GM15510 (cell line): ENCODE data around the gene ERC1.

Experiments
- POLR2A ChIP-seq: IDR thresholded peaks from 3 replicates; pipeline ENCODE4 v1.6.1; 2011; ENCODE audit warnings: borderline replicate concordance; ENCODE audit not compliant: insufficient read length; ENCODE audit errors: extremely low read depth

Gene ERC1

GRCh38 chr12:1332327-1332726, 341.3 kb downstream of the ERC1 start:
- no peak for TF ChIP-seq POLR2A

- TF ChIP-seq POLR2A = no peak
These were observed 347.6 kb downstream of the ERC1 start for GRCh38 chr12:1338483-1339177.

GRCh38 chr12:1339618-1340319, 348.7 kb downstream of the ERC1 start:
- no peak for TF ChIP-seq POLR2A

- no peak for TF ChIP-seq POLR2A
These were observed 352.4 kb downstream of the ERC1 start for GRCh38 chr12:1343422-1343821.

- no peak for TF ChIP-seq POLR2A
These were observed 353.2 kb downstream of the ERC1 start for GRCh38 chr12:1344245-1344644.

GRCh38 chr12:1346126-1346525, 355.1 kb downstream of the ERC1 start:
- no peak for TF ChIP-seq POLR2A

GRCh38 chr12:1347294-1347693, 356.3 kb downstream of the ERC1 start:
- TF ChIP-seq POLR2A = no peak

GRCh38 chr12:1348606-1349005, 357.6 kb downstream of the ERC1 start:
- TF ChIP-seq POLR2A = no peak

- TF ChIP-seq POLR2A = no peak
These were observed 359.3 kb downstream of the ERC1 start for GRCh38 chr12:1350055-1350933.

- TF ChIP-seq POLR2A = no peak
These were observed 359.9 kb downstream of the ERC1 start for GRCh38 chr12:1350934-1351240.

GRCh38 chr12:1351926-1352325, 360.9 kb downstream of the ERC1 start:
- no peak for TF ChIP-seq POLR2A

- TF ChIP-seq POLR2A = no peak
These were observed 362.4 kb downstream of the ERC1 start for GRCh38 chr12:1353451-1353850.

- TF ChIP-seq POLR2A = no peak
These were observed 364.4 kb downstream of the ERC1 start for GRCh38 chr12:1355396-1355795.

GRCh38 chr12:1356285-1356684, 365.3 kb downstream of the ERC1 start:
- no peak for TF ChIP-seq POLR2A

GRCh38 chr12:1357171-1357570, 366.1 kb downstream of the ERC1 start:
- no peak for TF ChIP-seq POLR2A
